ENCODE data around the gene SFSWAP. TPM values are rescaled to one million over a fixed set of nuclear protein-coding genes. Genes with fewer than 3 reads are reported as not detected.

The SFSWAP gene
- total RNA-seq, 1 experiment from 2014 or later = 48.1 TPM

GRCh38 chr12:131770120-131770519, 59.2 kb downstream of the SFSWAP start:
- H3K27ac Mint-ChIP-seq = no peak overlapping the region
- Histone ChIP-seq H3K27ac (ENCODE audit: insufficient read length, low read depth, low read length) (no peak overlapping the region), H4K91ac (ENCODE audit: insufficient read length, low read depth, low read length) (no peak overlapping the region), H2AK5ac (ENCODE audit: insufficient read length, low read length) (no peak overlapping the region), H4K5ac (ENCODE audit: insufficient read length, low read depth, low read length) (no peak overlapping the region), H3K4me1 (ENCODE audit: insufficient read depth, low read length) (peaks cover 12% of the 10 kb centered on the region; the same call in 1 of the 2 replicates), H3K27me3 (ENCODE audit: insufficient read depth, low read length) (no peaks in the 10 kb centered on the region), H3K56ac (ENCODE audit: insufficient read length, low read depth, low read length) (no peak overlapping the region), H3K4me2 (ENCODE audit: insufficient read depth, insufficient read length, low read length) (no peak overlapping the region), H2BK120ac (ENCODE audit: low read depth, low read length, poor library complexity, severe bottlenecking) (no peak overlapping the region), H3T11ph (ENCODE audit: low read length) (no peak overlapping the region), H2BK20ac (ENCODE audit: low read depth, low read length, poor library complexity, severe bottlenecking) (no peak overlapping the region), H4K8ac (replicated peaks; ENCODE audit: insufficient read length, low read depth, low read length) (no peak overlapping the region), H3K18ac (ENCODE audit: insufficient read length, low read depth, low read length) (no peak overlapping the region), H2BK5ac (ENCODE audit: insufficient read length, low read length) (no peak overlapping the region), H3K4ac (ENCODE audit: low read depth, low read length) (no peak overlapping the region), H3K23ac (ENCODE audit: insufficient read length, low read depth, low read length) (no peak overlapping the region), H3K9me3 (ENCODE audit: control insufficient read depth, low read depth, low read length) (no peaks in the 10 kb centered on the region), H3K9ac (ENCODE audit: extremely low read depth, insufficient read length, low read length) (no peak overlapping the region), H2AFZ (ENCODE audit: low read length) (no peak overlapping the region), H3K79me2 (ENCODE audit: insufficient read depth, low read length) (no peaks in the 10 kb centered on the region), H3K23me2 (ENCODE audit: insufficient read length, low read depth, low read length, poor library complexity, severe bottlenecking) (peaks cover 4% of the 10 kb centered on the region), H2BK12ac (ENCODE audit: insufficient read length, low read depth, low read length) (no peak overlapping the region), H4K20me1 (ENCODE audit: control insufficient read depth, insufficient read depth, insufficient read length) (no peaks in the 10 kb centered on the region), H2BK15ac (ENCODE audit: low read depth, low read length) (no peak overlapping the region), H3K79me1 (ENCODE audit: insufficient read depth, low read depth, low read length, poor library complexity, severe bottlenecking) (no peaks in the 10 kb centered on the region), H3K14ac (ENCODE audit: insufficient read depth, low read length) (no peak overlapping the region)
- H3K9me3 Mint-ChIP-seq = no peaks in the 10 kb centered on the region
- no peak for TF ChIP-seq CTCF (conservative IDR thresholded peaks at IDR 0.05)
- no peak for DNase-seq
- no peak overlapping the region for H3K4me3 Mint-ChIP-seq
- H3K4me1 Mint-ChIP-seq = peaks cover 35 to 37% of the 10 kb centered on the region in 2 experiments
- H3K27me3 Mint-ChIP-seq (ENCODE audit: low read depth) = no peaks in the 10 kb centered on the region
- peaks cover 34 to 74% (median 57%) of the 10 kb centered on the region in 3 experiments for H3K36me3 Mint-ChIP-seq (ENCODE audit: insufficient read depth in 1 of 3, low read depth in 3 of 3)
- whole genome bisulfite sequencing (ENCODE audit: extremely low coverage, insufficient read length, low lambda C conversion rate) = no CpG with 5 or more reads among the region's 12 CpGs

Measured in H9 (cell line).